NCI-H82 treated with DMSO at 0.1 percent for 48 hours (cell line): Measurements from ENCODE around the gene DKC1.

Experiments
- DNase-seq: peaks from one replicate; lab custom pipeline; 2025; ENCODE audit not compliant: unreplicated experiment; lab: John Stamatoyannopoulos, UW

The DKC1 gene

GRCh38 chrX:154762537-154763296, at the start of gene DKC1:
TSS of gene DKC1 (plus strand) at chrX:154762864. CDS start at chrX:154762966, 102 bp downstream.
- peak; percentile 92 for DNase-seq

- DNase-seq, result no peak
Observed at GRCh38 chrX:154714925-154715324, 47.7 kb upstream of the DKC1 start.

GRCh38 chrX:154715825-154716224, 46.8 kb upstream of the DKC1 start:
- DNase-seq, result no peak

GRCh38 chrX:154717824-154718223, 44.8 kb upstream of the DKC1 start:
- no peak for DNase-seq

- no peak for DNase-seq
Observed at GRCh38 chrX:154718616-154719015, 44.0 kb upstream of the DKC1 start.

GRCh38 chrX:154719132-154719675, 43.5 kb upstream of the DKC1 start:
- no peak for DNase-seq

GRCh38 chrX:154720067-154720466, 42.6 kb upstream of the DKC1 start:
- DNase-seq, result no peak

GRCh38 chrX:154721155-154721554, 41.5 kb upstream of the DKC1 start:
- no peak for DNase-seq

GRCh38 chrX:154724993-154725756, 37.5 kb upstream of the DKC1 start:
- no peak for DNase-seq

- DNase-seq, result no peak
Observed at GRCh38 chrX:154727418-154727817, 35.2 kb upstream of the DKC1 start.

GRCh38 chrX:154727871-154728270, 34.8 kb upstream of the DKC1 start:
- DNase-seq, result no peak

- no peak for DNase-seq
Observed at GRCh38 chrX:154728431-154729190, 34.1 kb upstream of the DKC1 start.

GRCh38 chrX:154729439-154729838, 33.2 kb upstream of the DKC1 start:
- DNase-seq, result no peak

- no peak for DNase-seq
Observed at GRCh38 chrX:154730253-154730891, 32.3 kb upstream of the DKC1 start.

- no peak for DNase-seq
Observed at GRCh38 chrX:154731184-154731583, 31.5 kb upstream of the DKC1 start.

- no peak for DNase-seq
Observed at GRCh38 chrX:154731881-154732280, 30.8 kb upstream of the DKC1 start.

GRCh38 chrX:154732421-154733065, 30.1 kb upstream of the DKC1 start:
- no peak for DNase-seq

- no peak for DNase-seq
Observed at GRCh38 chrX:154733066-154733425, 29.6 kb upstream of the DKC1 start.

GRCh38 chrX:154734061-154734781, 28.4 kb upstream of the DKC1 start:
- no peak for DNase-seq
